Liver (tissue), 3 donors: ENCODE data around the gene PKD1.

Experiments
- CTCF ChIP-seq: fragments of 150-350 bp; IDR thresholded peaks from 2 replicates; pipeline ENCODE4 v1.5.1; 2017; ENCODE audit warnings: improper control_type of control experiment, low read depth, low read length; ENCODE audit not compliant: missing input control
- EGR1 ChIP-seq, 2 donors: IDR thresholded peaks; 2 replicates each; pipeline ENCODE4 v1.6.1; 2016 to 2018; ENCODE audit warnings: antibody characterized with exemption in 2 of 2, low read depth in 2 of 2
- FOXA1 ChIP-seq: IDR thresholded peaks from 2 replicates; pipeline ENCODE4 v1.6.1; 2016; ENCODE audit warnings: antibody characterized with exemption
- GABPA ChIP-seq, 2 donors: IDR thresholded peaks in 1 of 2; conservative IDR thresholded peaks in 1 of 2; 2 replicates each; pipeline ENCODE4 v1.6.1; 2016; ENCODE audit warnings: antibody characterized with exemption in 2 of 2, mild to moderate bottlenecking in 1 of 2, moderate library complexity in 1 of 2
- HNF4A ChIP-seq, 2 donors: conservative IDR thresholded peaks; 2 replicates each; pipeline ENCODE4 v1.6.1; 2016; ENCODE audit warnings: antibody characterized with exemption in 2 of 2, mild to moderate bottlenecking in 2 of 2
- JUND ChIP-seq, 2 donors: IDR thresholded peaks; 2 replicates each; pipeline ENCODE4 v1.6.1; 2016; ENCODE audit warnings: antibody characterized with exemption in 2 of 2
- NR2F2 ChIP-seq: IDR thresholded peaks from 2 replicates; pipeline ENCODE4 v1.6.1; 2016; ENCODE audit warnings: antibody characterized with exemption
- RAD21 ChIP-seq, 2 donors: IDR thresholded peaks; 2 replicates each; pipeline ENCODE4 v1.6.1; 2016; ENCODE audit warnings: antibody characterized with exemption in 2 of 2, mild to moderate bottlenecking in 2 of 2
- TAF1 ChIP-seq: conservative IDR thresholded peaks from 2 replicates; pipeline ENCODE4 v1.6.1; 2016; ENCODE audit warnings: antibody characterized with exemption, mild to moderate bottlenecking
- YY1 ChIP-seq: IDR thresholded peaks from 2 replicates; pipeline ENCODE4 v1.6.1; 2016; ENCODE audit warnings: antibody characterized with exemption, mild to moderate bottlenecking
- ZBTB33 ChIP-seq: IDR thresholded peaks from 2 replicates; pipeline ENCODE4 v1.6.1; 2016; ENCODE audit warnings: antibody characterized with exemption
- TF ChIP-seq, protein P1 (sequence below): IDR thresholded peaks from 2 replicates; pipeline ENCODE4 v1.6.1; 2016; ENCODE audit warnings: antibody characterized with exemption, mild to moderate bottlenecking
- donor health status: healthy.
- donor health status: healthy.

DNA sequence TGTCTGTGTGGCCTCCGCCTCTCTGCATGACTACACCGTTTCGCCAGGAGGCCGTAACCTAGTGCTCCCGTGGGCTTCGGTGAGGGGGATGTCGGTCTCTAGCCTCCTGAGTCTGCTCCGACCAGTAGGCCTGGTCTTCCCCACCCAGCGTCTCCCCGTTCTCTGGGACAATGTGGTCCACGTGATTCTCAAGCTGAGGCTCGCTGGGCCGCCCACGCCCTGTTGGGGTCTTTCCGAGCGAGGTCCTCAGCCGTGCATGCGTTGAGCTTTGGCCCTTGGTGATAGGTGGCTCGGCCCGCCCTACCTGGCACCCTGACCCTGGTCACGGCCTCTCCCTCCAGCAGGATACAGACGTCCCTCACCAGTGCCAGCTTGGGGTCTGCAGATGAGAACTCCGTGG is 57.0 kb downstream of the PKD1 start:
- TF ChIP-seq CTCF: no peak
- TF ChIP-seq RAD21 (IDR thresholded peaks at IDR 0.05): no peak
- no peak for TF ChIP-seq GABPA (IDR thresholded peaks at IDR 0.05 in 1 of 2, conservative IDR thresholded peaks at IDR 0.05 in 1 of 2)
- TF ChIP-seq, protein P1, sequence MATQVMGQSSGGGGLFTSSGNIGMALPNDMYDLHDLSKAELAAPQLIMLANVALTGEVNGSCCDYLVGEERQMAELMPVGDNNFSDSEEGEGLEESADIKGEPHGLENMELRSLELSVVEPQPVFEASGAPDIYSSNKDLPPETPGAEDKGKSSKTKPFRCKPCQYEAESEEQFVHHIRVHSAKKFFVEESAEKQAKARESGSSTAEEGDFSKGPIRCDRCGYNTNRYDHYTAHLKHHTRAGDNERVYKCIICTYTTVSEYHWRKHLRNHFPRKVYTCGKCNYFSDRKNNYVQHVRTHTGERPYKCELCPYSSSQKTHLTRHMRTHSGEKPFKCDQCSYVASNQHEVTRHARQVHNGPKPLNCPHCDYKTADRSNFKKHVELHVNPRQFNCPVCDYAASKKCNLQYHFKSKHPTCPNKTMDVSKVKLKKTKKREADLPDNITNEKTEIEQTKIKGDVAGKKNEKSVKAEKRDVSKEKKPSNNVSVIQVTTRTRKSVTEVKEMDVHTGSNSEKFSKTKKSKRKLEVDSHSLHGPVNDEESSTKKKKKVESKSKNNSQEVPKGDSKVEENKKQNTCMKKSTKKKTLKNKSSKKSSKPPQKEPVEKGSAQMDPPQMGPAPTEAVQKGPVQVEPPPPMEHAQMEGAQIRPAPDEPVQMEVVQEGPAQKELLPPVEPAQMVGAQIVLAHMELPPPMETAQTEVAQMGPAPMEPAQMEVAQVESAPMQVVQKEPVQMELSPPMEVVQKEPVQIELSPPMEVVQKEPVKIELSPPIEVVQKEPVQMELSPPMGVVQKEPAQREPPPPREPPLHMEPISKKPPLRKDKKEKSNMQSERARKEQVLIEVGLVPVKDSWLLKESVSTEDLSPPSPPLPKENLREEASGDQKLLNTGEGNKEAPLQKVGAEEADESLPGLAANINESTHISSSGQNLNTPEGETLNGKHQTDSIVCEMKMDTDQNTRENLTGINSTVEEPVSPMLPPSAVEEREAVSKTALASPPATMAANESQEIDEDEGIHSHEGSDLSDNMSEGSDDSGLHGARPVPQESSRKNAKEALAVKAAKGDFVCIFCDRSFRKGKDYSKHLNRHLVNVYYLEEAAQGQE: no peak
- TF ChIP-seq EGR1 (IDR thresholded peaks at IDR 0.05; ENCODE audit: low read depth in 2 of 2): no peak
- no peak for TF ChIP-seq HNF4A (conservative IDR thresholded peaks at IDR 0.05)
- TF ChIP-seq JUND (IDR thresholded peaks at IDR 0.05): no peak
- no peak for TF ChIP-seq FOXA1
- no peak for TF ChIP-seq ZBTB33
- TF ChIP-seq TAF1: no peak
- TF ChIP-seq YY1: no peak
- no peak for TF ChIP-seq NR2F2
